GM23338 (cell line): Measurements from ENCODE around the gene ABI1.

Source experiments
- CTCF ChIP-seq, 2 experiments: fragments of 200-600 bp in 1 of 2; sonication (generic) in 1 of 2; conservative IDR thresholded peaks; 2 replicates each; pipeline versions ENCODE4 v1.5.1 to v1.6.1; 2016 to 2017; ENCODE audit warnings: antibody characterized with exemption in 2 of 2, low read depth in 2 of 2, mild to moderate bottlenecking in 2 of 2, moderate library complexity in 1 of 2
- EZH2 ChIP-seq: fragments of 200-600 bp; sonication (generic); IDR thresholded peaks from one replicate; pipeline ENCODE4 v1.8.0; 2017; ENCODE audit warnings: antibody characterized with exemption, mild to moderate bottlenecking, low read depth; ENCODE audit not compliant: unreplicated experiment
- EZH2phosphoT487 ChIP-seq: fragments of 200-600 bp; sonication (generic); IDR thresholded peaks from one replicate; pipeline ENCODE4 v1.8.1; 2018; ENCODE audit warnings: antibody characterized with exemption; ENCODE audit not compliant: unreplicated experiment
- JUNB ChIP-seq: IDR thresholded peaks from one replicate; pipeline ENCODE4 v1.6.1; 2016; ENCODE audit warnings: antibody characterized with exemption; ENCODE audit not compliant: unreplicated experiment
- POLR2AphosphoS5 ChIP-seq: IDR thresholded peaks from 2 replicates; pipeline ENCODE4 v1.6.1; 2016; ENCODE audit warnings: antibody characterized with exemption, low read depth
- REST ChIP-seq: IDR thresholded peaks from one replicate; pipeline ENCODE4 v1.6.1; 2018; ENCODE audit warnings: antibody characterized with exemption; ENCODE audit not compliant: unreplicated experiment

GRCh38 chr10:26743091-26743490 is 117.7 kb downstream of the ABI1 start:
- no peak for TF ChIP-seq CTCF (conservative IDR thresholded peaks at IDR 0.05; ENCODE audit: low read depth in 2 of 2)
- no peak for TF ChIP-seq EZH2
- TF ChIP-seq JUNB: no peak
- TF ChIP-seq EZH2phosphoT487: no peak
- TF ChIP-seq POLR2AphosphoS5: no peak
- TF ChIP-seq REST: no peak
